H9 (cell line): ENCODE measurements around the gene NRG3. TPM values are rescaled to one million over a fixed set of nuclear protein-coding genes. Genes with fewer than 3 reads are reported as not detected.
A peak's percentile ranks its signal among the peaks of the same experiment; 100 is the strongest.

ENCODE experiments used
- DNase-seq: peaks from one replicate; pipeline ENCODE4 v3.0.0-alpha.2; 2017
- H2AFZ ChIP-seq: one replicate; pipeline ENCODE4 v1.6.1; 2013; ENCODE audit warnings: mild to moderate bottlenecking, low read length, control low read depth, moderate library complexity
- H2AK5ac ChIP-seq: 2 replicates; pipeline ENCODE4 v1.6.1; 2013; ENCODE audit warnings: low read length, control low read depth, mixed read lengths; ENCODE audit not compliant: insufficient read length
- H2BK120ac ChIP-seq: one replicate; pipeline ENCODE4 v1.6.1; 2013; ENCODE audit warnings: low read depth, mild to moderate bottlenecking, low read length, control low read depth, inconsistent platforms; ENCODE audit not compliant: poor library complexity, severe bottlenecking
- H2BK12ac ChIP-seq: 2 replicates; pipeline ENCODE4 v1.6.1; 2013; ENCODE audit warnings: low read length, control low read depth, mixed read lengths, low read depth; ENCODE audit not compliant: insufficient read length
- H2BK15ac ChIP-seq: 2 replicates; pipeline ENCODE4 v1.6.1; 2013; ENCODE audit warnings: low read depth, low read length, control low read depth
- H2BK20ac ChIP-seq: one replicate; pipeline ENCODE4 v1.6.1; 2013; ENCODE audit warnings: low read depth, mild to moderate bottlenecking, low read length, control low read depth, inconsistent platforms; ENCODE audit not compliant: poor library complexity, severe bottlenecking
- H2BK5ac ChIP-seq: 2 replicates; pipeline ENCODE4 v1.6.1; 2013; ENCODE audit warnings: low read length, control low read depth, mixed read lengths; ENCODE audit not compliant: insufficient read length
- H3K14ac ChIP-seq: 2 replicates; pipeline ENCODE4 v1.6.1; 2013; ENCODE audit warnings: low read length, control low read depth; ENCODE audit not compliant: insufficient read depth
- H3K18ac ChIP-seq: 2 replicates; pipeline ENCODE4 v1.6.1; 2013; ENCODE audit warnings: low read depth, mild to moderate bottlenecking, mixed read lengths, low read length, control low read depth; ENCODE audit not compliant: insufficient read length
- H3K23ac ChIP-seq: 2 replicates; pipeline ENCODE4 v1.6.1; 2013; ENCODE audit warnings: low read length, control low read depth, mixed read lengths, low read depth; ENCODE audit not compliant: insufficient read length
- H3K23me2 ChIP-seq: 2 replicates; pipeline ENCODE4 v1.6.1; 2013; ENCODE audit warnings: low read depth, mild to moderate bottlenecking, mixed read lengths, low read length, control low read depth; ENCODE audit not compliant: insufficient read length, poor library complexity, severe bottlenecking
- H3K27ac ChIP-seq: 2 replicates; pipeline ENCODE4 v1.5.1; 2013; ENCODE audit warnings: low read length, control low read depth, mixed read lengths, low read depth; ENCODE audit not compliant: insufficient read length
- H3K27me3 ChIP-seq: 2 replicates; pipeline ENCODE4 v1.6.1; 2013; ENCODE audit warnings: low read length, control low read depth, inconsistent platforms; ENCODE audit not compliant: insufficient read depth
- H3K4ac ChIP-seq: 2 replicates; pipeline ENCODE4 v1.6.1; 2013; ENCODE audit warnings: low read depth, mild to moderate bottlenecking, control low read depth, inconsistent platforms, low read length, moderate library complexity
- H3K4me1 ChIP-seq: 2 replicates; pipeline ENCODE4 v1.6.1; 2013; ENCODE audit warnings: low read length, control low read depth, inconsistent platforms; ENCODE audit not compliant: insufficient read depth
- H3K4me2 ChIP-seq: 2 replicates; pipeline ENCODE4 v1.6.1; 2013; ENCODE audit warnings: low read length, control low read depth, mixed read lengths; ENCODE audit not compliant: insufficient read length, insufficient read depth
- H3K56ac ChIP-seq: 2 replicates; pipeline ENCODE4 v1.6.1; 2013; ENCODE audit warnings: low read depth, mild to moderate bottlenecking, mixed read lengths, low read length, control low read depth; ENCODE audit not compliant: insufficient read length
- H3K79me1 ChIP-seq: 2 replicates; pipeline ENCODE4 v1.6.1; 2013; ENCODE audit warnings: low read depth, mild to moderate bottlenecking, moderate library complexity, low read length, control low read depth, inconsistent platforms; ENCODE audit not compliant: insufficient read depth, poor library complexity, severe bottlenecking
- H3K79me2 ChIP-seq: 2 replicates; pipeline ENCODE4 v1.6.1; 2013; ENCODE audit warnings: low read length, control low read depth, inconsistent platforms; ENCODE audit not compliant: insufficient read depth
- H3K9ac ChIP-seq: 2 replicates; pipeline ENCODE4 v1.6.1; 2013; ENCODE audit warnings: low read length, control low read depth, mixed read lengths; ENCODE audit not compliant: insufficient read length; ENCODE audit errors: extremely low read depth
- H3K9me3 ChIP-seq: one replicate; pipeline ENCODE4 v1.6.1; 2013; ENCODE audit warnings: low read depth, low read length, inconsistent platforms; ENCODE audit not compliant: control insufficient read depth
- H3T11ph ChIP-seq: one replicate; pipeline ENCODE4 v1.6.1; 2013; ENCODE audit warnings: mild to moderate bottlenecking, low read length, control low read depth, inconsistent platforms
- H4K20me1 ChIP-seq: one replicate; pipeline ENCODE4 v1.6.1; 2013; ENCODE audit not compliant: control insufficient read depth, insufficient read length, insufficient read depth
- H4K5ac ChIP-seq: 2 replicates; pipeline ENCODE4 v1.6.1; 2013; ENCODE audit warnings: low read depth, mild to moderate bottlenecking, mixed read lengths, low read length, control low read depth; ENCODE audit not compliant: insufficient read length
- H4K8ac ChIP-seq: replicated peaks from 2 replicates; pipeline ENCODE4 v1.6.1; 2013; ENCODE audit warnings: low read length, control low read depth, mixed read lengths, low read depth; ENCODE audit not compliant: insufficient read length
- H4K91ac ChIP-seq: 2 replicates; pipeline ENCODE4 v1.6.1; 2013; ENCODE audit warnings: low read depth, mild to moderate bottlenecking, moderate library complexity, mixed read lengths, low read length, control low read depth; ENCODE audit not compliant: insufficient read length
- H3K27ac Mint-ChIP-seq, 3 experiments: 2 replicates in 2 of 3; 3 replicates in 1 of 3; pipeline ENCODE4 v1.8.0; 2020 to 2021; ENCODE audit warnings: mixed read lengths in 3 of 3, mild to moderate bottlenecking in 1 of 3, moderate library complexity in 1 of 3
- H3K27me3 Mint-ChIP-seq: 2 replicates; pipeline ENCODE4 v1.8.0; 2021; ENCODE audit warnings: low read depth, mild to moderate bottlenecking, moderate library complexity, mixed read lengths
- H3K36me3 Mint-ChIP-seq, 3 experiments: 2 replicates in 2 of 3; 3 replicates in 1 of 3; pipeline ENCODE4 v1.8.0; 2020 to 2021; ENCODE audit warnings: low read depth in 3 of 3, mixed read lengths in 3 of 3; ENCODE audit not compliant: insufficient read depth in 1 of 3
- H3K4me1 Mint-ChIP-seq, 2 experiments: 2 replicates each; pipeline ENCODE4 v1.8.0; 2020; ENCODE audit warnings: mixed read lengths in 2 of 2
- H3K4me3 Mint-ChIP-seq, 2 experiments: 2 replicates in 1 of 2; 3 replicates in 1 of 2; pipeline ENCODE4 v1.8.0; 2020 to 2021; ENCODE audit warnings: mild to moderate bottlenecking in 2 of 2, mixed read lengths in 2 of 2, moderate library complexity in 1 of 2
- H3K9me3 Mint-ChIP-seq, 2 experiments: 2 replicates in 1 of 2; 3 replicates in 1 of 2; pipeline ENCODE4 v1.8.0; 2020; ENCODE audit warnings: mild to moderate bottlenecking in 2 of 2, mixed read lengths in 2 of 2, moderate library complexity in 1 of 2
- WGBS: extraction: QIAGEN DNeasy Blood & Tissue Kit; methylation state at CpG from one replicate; pipeline ENCODE4 v1.1.7; 2013; ENCODE audit warnings: missing lambda C conversion rate, low lambda C conversion rate, mixed read lengths; ENCODE audit not compliant: insufficient read length; ENCODE audit errors: extremely low coverage; 5-methylcytosine and 5-hydroxymethylcytosine counted together
- total RNA-seq: library from RNA; stranded (reverse); gene quantifications from 2 replicates; pipeline ENCODE4 v1.2.1, GENCODE V29; 2021
- TF ChIP-seq, protein P1 (sequence below): fragments of 200-600 bp; sonication (generic); conservative IDR thresholded peaks from 3 replicates; pipeline ENCODE4 v1.8.0; 2021; ENCODE audit warnings: antibody characterized with exemption, mild to moderate bottlenecking

Gene NRG3
- total RNA-seq, 1 experiment from 2014 or later = 1.6 TPM

- Histone ChIP-seq H3K4me1 (no peaks in the 10 kb centered on the region), H4K5ac (no peak overlapping the region), H3K9me3 (no peaks in the 10 kb centered on the region), H3K79me2 (no peaks in the 10 kb centered on the region), H2BK15ac (no peak overlapping the region), H3K79me1 (no peaks in the 10 kb centered on the region), H3K56ac (no peak overlapping the region), H3K4ac (no peak overlapping the region), H2BK120ac (no peak overlapping the region), H3K4me2 (no peak overlapping the region), H3K18ac (no peak overlapping the region), H4K91ac (no peak overlapping the region), H4K20me1 (no peaks in the 10 kb centered on the region), H2AFZ (no peak overlapping the region), H2BK12ac (no peak overlapping the region), H3K9ac (no peak overlapping the region), H3K23ac (no peak overlapping the region), H2BK5ac (no peak overlapping the region), H2BK20ac (no peak overlapping the region), H3T11ph (no peak overlapping the region), H3K23me2 (no peaks in the 10 kb centered on the region), H4K8ac (no peak overlapping the region), H3K27me3 (no peaks in the 10 kb centered on the region), H2AK5ac (no peak overlapping the region), H3K14ac (no peak overlapping the region), H3K27ac (no peak overlapping the region)
- no peak overlapping the region for H3K4me3 Mint-ChIP-seq
- H3K36me3 Mint-ChIP-seq = no peaks in the 10 kb centered on the region; a peak in 1 of 7 replicates
- no peaks in the 10 kb centered on the region for H3K9me3 Mint-ChIP-seq
- peaks cover 2% of the 10 kb centered on the region; the same call in 1 of the 2 replicates for H3K27me3 Mint-ChIP-seq
- H3K4me1 Mint-ChIP-seq = peaks cover 16 to 17% of the 10 kb centered on the region in 2 experiments
- no CpG with 5 or more reads among the region's 6 CpGs for WGBS
- TF ChIP-seq, protein P1, sequence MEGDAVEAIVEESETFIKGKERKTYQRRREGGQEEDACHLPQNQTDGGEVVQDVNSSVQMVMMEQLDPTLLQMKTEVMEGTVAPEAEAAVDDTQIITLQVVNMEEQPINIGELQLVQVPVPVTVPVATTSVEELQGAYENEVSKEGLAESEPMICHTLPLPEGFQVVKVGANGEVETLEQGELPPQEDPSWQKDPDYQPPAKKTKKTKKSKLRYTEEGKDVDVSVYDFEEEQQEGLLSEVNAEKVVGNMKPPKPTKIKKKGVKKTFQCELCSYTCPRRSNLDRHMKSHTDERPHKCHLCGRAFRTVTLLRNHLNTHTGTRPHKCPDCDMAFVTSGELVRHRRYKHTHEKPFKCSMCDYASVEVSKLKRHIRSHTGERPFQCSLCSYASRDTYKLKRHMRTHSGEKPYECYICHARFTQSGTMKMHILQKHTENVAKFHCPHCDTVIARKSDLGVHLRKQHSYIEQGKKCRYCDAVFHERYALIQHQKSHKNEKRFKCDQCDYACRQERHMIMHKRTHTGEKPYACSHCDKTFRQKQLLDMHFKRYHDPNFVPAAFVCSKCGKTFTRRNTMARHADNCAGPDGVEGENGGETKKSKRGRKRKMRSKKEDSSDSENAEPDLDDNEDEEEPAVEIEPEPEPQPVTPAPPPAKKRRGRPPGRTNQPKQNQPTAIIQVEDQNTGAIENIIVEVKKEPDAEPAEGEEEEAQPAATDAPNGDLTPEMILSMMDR = no peak
- DNase-seq = no peak
- H3K27ac Mint-ChIP-seq = peak overlapping the region in 1 of 3 experiments; percentile 19; a peak in 1 of 7 replicates
Observed at GRCh38 chr10:82464191-82464818, 589.3 kb downstream of the NRG3 start.
